Sigmoid colon (tissue), 3 donors: ENCODE data around the gene GALNT17.

Experiments
- CTCF ChIP-seq, 4 experiments: fragments of 450-650 bp in 3 of 4; fragments of 200-600 bp in 1 of 4; IDR thresholded peaks; one replicate each; pipeline ENCODE4 v1.5.1; 2016 to 2019; ENCODE audit warnings: antibody characterized with exemption in 4 of 4, mild to moderate bottlenecking in 3 of 4, moderate library complexity in 2 of 4
- POLR2A ChIP-seq, 2 donors: fragments of 450-650 bp; IDR thresholded peaks; one replicate each; pipeline ENCODE4 v1.6.1; 2016; ENCODE audit warnings: antibody characterized with exemption in 2 of 2, mild to moderate bottlenecking in 2 of 2, moderate library complexity in 2 of 2

- TF ChIP-seq CTCF (IDR thresholded peaks at IDR 0.05): no peak
- TF ChIP-seq POLR2A (IDR thresholded peaks at IDR 0.05): no peak
Measured at GRCh38 chr7:71364551-71364950, 232.6 kb downstream of the GALNT17 start.
